Stimulated activated naive CD4-positive, alpha-beta T cell treated with Interleukin-2 at 50 U/mL for 16 hours (primary cell): Measurements from ENCODE around the gene SSTR3.
A peak's percentile ranks its signal among the peaks of the same experiment; 100 is the strongest.
"Not testable (repeated sequence)": the region's sequence is repeated elsewhere in the genome, so short reads cannot be mapped to it uniquely, and the experiment has no call there.

ENCODE experiments used
- DNase-seq: peaks from one replicate; lab custom pipeline; 2025; lab: John Stamatoyannopoulos, UW

The SSTR3 gene

GRCh38 chr22:37210041-37210803 is 2.1 kb downstream of the SSTR3 start:
- DNase-seq, result no peak

- no peak for DNase-seq
These were observed 3.0 kb downstream of the SSTR3 start for GRCh38 chr22:37209140-37209845.

- no peak for DNase-seq
These were observed 3.7 kb downstream of the SSTR3 start for GRCh38 chr22:37208401-37209139.

- DNase-seq, result no peak
These were observed 4.3 kb downstream of the SSTR3 start for GRCh38 chr22:37207981-37208380.

- DNase-seq, result no peak
These were observed 5.1 kb downstream of the SSTR3 start for GRCh38 chr22:37206841-37207821.

GRCh38 chr22:37206118-37206840 is 6.0 kb downstream of the SSTR3 start:
- DNase-seq, result no peak

GRCh38 chr22:37205046-37205445 is 7.2 kb downstream of the SSTR3 start:
- DNase-seq, result no peak

GRCh38 chr22:37204045-37204655 is 8.1 kb downstream of the SSTR3 start:
- DNase-seq, result no peak

GRCh38 chr22:37203354-37204044 is 8.8 kb downstream of the SSTR3 start:
- no peak for DNase-seq

GRCh38 chr22:37202716-37203115 is 9.6 kb downstream of the SSTR3 start:
- DNase-seq, result no peak

- no peak for DNase-seq
These were observed 10.2 kb downstream of the SSTR3 start for GRCh38 chr22:37202001-37202555.

- not testable (repeated sequence) for DNase-seq
These were observed 10.8 kb downstream of the SSTR3 start for GRCh38 chr22:37201443-37201820.

GRCh38 chr22:37199760-37200108 is 12.5 kb downstream of the SSTR3 start:
- DNase-seq, result no peak

- peak; percentile 98 for DNase-seq
These were observed 13.0 kb downstream of the SSTR3 start for GRCh38 chr22:37199103-37199759.

- peak; percentile 85 for DNase-seq
These were observed 13.8 kb downstream of the SSTR3 start for GRCh38 chr22:37198258-37199102.

GRCh38 chr22:37197451-37198257 is 14.6 kb downstream of the SSTR3 start:
- no peak for DNase-seq
